ENCODE measurements around the gene HLA-DQB2. TPM values are rescaled to one million over a fixed set of nuclear protein-coding genes. Genes with fewer than 3 reads are reported as not detected.

The HLA-DQB2 gene
- total RNA-seq (2013; cell fraction: nucleolus; rRNA removed), result 2.0 and 2.1 TPM in 2 replicates
- total RNA-seq (2014; rRNA removed) (0.28 and 0.76 TPM in 2 replicates), total RNA-seq (2014; rRNA removed; fragmentation: Illumina TruSeq; extraction: Trizol) (5.6 and 7.4 TPM in 2 replicates), total RNA-seq (2021) (26.7 and 27.1 TPM in 2 replicates), polyA plus RNA-seq (2011; rRNA removed) (6.5 and 10.1 TPM in 2 replicates), polyA plus RNA-seq (2014; fragmentation: Illumina TruSeq; extraction: Trizol) (0.38 and 3.1 TPM in 2 replicates), polyA plus RNA-seq (2014; fragmentation: Nextera tagmentation; extraction: Ambion mirVana) (1 to 10 TPM; 6.6 to 9.5 TPM), polyA plus RNA-seq (2014; rRNA removed) (0.38 and 0.90 TPM in 2 replicates), polyA plus RNA-seq (2016; fragmentation: Nextera tagmentation; extraction: Ambion mirVana) (10 to 100 TPM; 18.5 to 20.2 TPM), polyA minus RNA-seq (2011; rRNA and poly(A)+ RNA removed) (5.0 and 12.1 TPM in 2 replicates), Bru-seq, nascent RNA (percentile 65 among the genes with signal in this experiment), BruChase-seq, experiment 1, labeled RNA remaining after a 6-hour chase (percentile 50 among the genes with signal in this experiment), BruChase-seq, experiment 2, labeled RNA remaining after a 2-hour chase (percentile 44 among the genes with signal in this experiment)
- 1.8 TPM for polyA plus RNA-seq (2011; ENCODE audit: low read depth)
- 29.3 and 29.4 TPM in 2 replicates for polyA plus RNA-seq (2011; cell fraction: cytosol; rRNA removed)
- polyA plus RNA-seq (2011; cell fraction: nucleus; rRNA removed), result 10.9 and 11.0 TPM in 2 replicates
- polyA plus RNA-seq (2012), result 7.8 and 24.6 TPM in 2 replicates
- polyA minus RNA-seq (2011; cell fraction: cytosol; rRNA and poly(A)+ RNA removed), result 9.9 and 14.2 TPM in 2 replicates
- 0.96 and 1.1 TPM in 2 replicates for polyA minus RNA-seq (2011; cell fraction: nucleus; rRNA and poly(A)+ RNA removed)
- long read RNA-seq, experiment 1, result 0 reads
- long read RNA-seq, experiment 2, partial matches to known transcripts, result 0 of 2 reads
- long read RNA-seq, experiment 2, other reads (novel, unspliced or antisense), result 1 of 2 reads

DNA sequence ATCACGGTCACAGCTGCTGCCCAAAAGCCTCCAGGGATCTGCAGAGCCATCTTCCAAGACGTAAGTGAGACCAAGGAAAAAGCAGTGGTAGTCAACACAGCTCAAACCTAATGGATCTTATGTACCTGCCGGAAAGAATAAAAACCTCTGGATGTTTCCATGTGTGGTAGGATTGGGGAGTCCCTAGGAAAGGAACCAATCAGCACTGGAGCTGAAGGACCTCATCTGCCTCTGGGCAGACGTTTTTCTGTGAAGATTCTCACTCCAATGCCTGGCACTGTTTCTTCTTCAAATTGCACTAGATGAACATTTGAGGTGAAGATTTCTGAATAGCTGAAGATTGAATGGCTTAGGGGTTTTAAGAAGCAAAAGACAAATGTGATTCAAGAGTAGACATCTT, at the start of gene HLA-DQB2:
Gene HLA-DQB2, minus strand, starts transcription at position 112 of the 400 bp plus-strand sequence. Its CDS starts 62 bp downstream, at position 50.
- Histone ChIP-seq H3K9me3 (replicated peaks; ENCODE audit: control insufficient read depth, insufficient read depth, low read length) (no peaks in the 10 kb centered on the region), H3K4me2 (ENCODE audit: control insufficient read depth, insufficient read depth) (no peak within 1 kb of the TSS), H3K27me3 (replicated peaks in 1 of 2; ENCODE audit: control insufficient read depth in 2 of 2, insufficient read depth in 2 of 2, low read length in 1 of 2) (peaks cover 3% of the 10 kb centered on the region in 2 experiments; a peak in 3 of 4 replicates), H3K9ac (ENCODE audit: control insufficient read depth, insufficient read depth, low read length) (no peak within 1 kb of the TSS), H3K36me3 (ENCODE audit: control insufficient read depth in 2 of 2, insufficient read depth in 2 of 2, low read length in 1 of 2) (no peaks in the 10 kb centered on the region), H2AFZ (ENCODE audit: control insufficient read depth, low read depth, low read length) (no peak within 1 kb of the TSS), H3K27ac (ENCODE audit: control insufficient read depth, insufficient read depth) (no peak within 1 kb of the TSS), H3K79me2 (ENCODE audit: control insufficient read depth, insufficient read depth, low read length) (no peaks in the 10 kb centered on the region), H4K20me1 (ENCODE audit: control insufficient read depth, insufficient read depth) (no peaks in the 10 kb centered on the region), H3K4me1 (ENCODE audit: control insufficient read depth, insufficient read depth, low read length) (no peaks in the 10 kb centered on the region), H3K4me3 (no peak within 1 kb of the TSS)
- POLR2A ChIA-PET, result no interaction called here
- FAIRE-seq, result no peak
- SMC1A ChIA-PET (ENCODE audit: uncharacterized antibody, unreplicated experiment), result interaction anchor here (1.1 kb wide), 1 partner anchor 22 kb away, joined by 4 read pairs; no protein-coding TSS in a partner anchor
- CTCF ChIA-PET, result interaction anchor here (0.8 to 1.8 kb wide), 2 partner anchors 22 to 518 kb away, joined by 3 to 9 read pairs; no protein-coding TSS in a partner anchor
- ATAC-seq, result no peak
- DNase-seq (ENCODE audit: low read depth, low spot score), result no peak
- in situ Hi-C loops (cut with MboI) (loop anchor here (5.0 kb wide), 1 partner anchor 96 kb away; the partner anchor contains the start of gene HLA-DQB1), intact Hi-C loops (cut with micrococcal nuclease; ENCODE audit: unreplicated experiment) (no loop called here)
- no TSS peak for BruUV-seq (replicated peaks)
- 0 out of 2 replicates have a peak, but pooled peaks have one; percentile 15 for TF ChIP-seq CREB1 (IDR thresholded peaks at IDR 0.05; ENCODE audit: low read depth)
- TF ChIP-seq, protein P1, sequence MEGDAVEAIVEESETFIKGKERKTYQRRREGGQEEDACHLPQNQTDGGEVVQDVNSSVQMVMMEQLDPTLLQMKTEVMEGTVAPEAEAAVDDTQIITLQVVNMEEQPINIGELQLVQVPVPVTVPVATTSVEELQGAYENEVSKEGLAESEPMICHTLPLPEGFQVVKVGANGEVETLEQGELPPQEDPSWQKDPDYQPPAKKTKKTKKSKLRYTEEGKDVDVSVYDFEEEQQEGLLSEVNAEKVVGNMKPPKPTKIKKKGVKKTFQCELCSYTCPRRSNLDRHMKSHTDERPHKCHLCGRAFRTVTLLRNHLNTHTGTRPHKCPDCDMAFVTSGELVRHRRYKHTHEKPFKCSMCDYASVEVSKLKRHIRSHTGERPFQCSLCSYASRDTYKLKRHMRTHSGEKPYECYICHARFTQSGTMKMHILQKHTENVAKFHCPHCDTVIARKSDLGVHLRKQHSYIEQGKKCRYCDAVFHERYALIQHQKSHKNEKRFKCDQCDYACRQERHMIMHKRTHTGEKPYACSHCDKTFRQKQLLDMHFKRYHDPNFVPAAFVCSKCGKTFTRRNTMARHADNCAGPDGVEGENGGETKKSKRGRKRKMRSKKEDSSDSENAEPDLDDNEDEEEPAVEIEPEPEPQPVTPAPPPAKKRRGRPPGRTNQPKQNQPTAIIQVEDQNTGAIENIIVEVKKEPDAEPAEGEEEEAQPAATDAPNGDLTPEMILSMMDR (IDR thresholded peaks at IDR 0.05 in 2 of 3, conservative IDR thresholded peaks at IDR 0.05 in 1 of 3; ENCODE audit: control insufficient read depth in 2 of 3, extremely low read depth in 1 of 3, insufficient read depth in 1 of 3, low read depth in 3 of 3, low read length in 3 of 3), result no peak
- TF ChIP-seq RFX5 (IDR thresholded peaks at IDR 0.05; ENCODE audit: low read depth, low read length), result peak; percentile 73; the same call in 1 of the 2 replicates
- WGBS (ENCODE audit: insufficient coverage, insufficient replicate concordance, low lambda C conversion rate, missing lambda C conversion rate), result 12% methylated on average over 4 of the region's 4 CpGs
- RAD21 ChIA-PET (ENCODE audit: unreplicated experiment), result no interaction called here

Data from GM12878 (cell line).